Measurements from ENCODE around the gene CDC42.
A peak's percentile ranks its signal among the peaks of the same experiment; 100 is the strongest.
"Not testable (repeated sequence)": the region's sequence is repeated elsewhere in the genome, so short reads cannot be mapped to it uniquely, and the experiment has no call there.

CDC42 gene

GRCh38 chr1:22064751-22065402 lies 12.4 kb downstream of the CDC42 start:
- FAIRE-seq (no peak), DNase-seq (ENCODE audit: insufficient read length, low spot score) (no peak)

- FAIRE-seq (no peak), DNase-seq (ENCODE audit: insufficient read length, low spot score) (no peak)
These were observed 19.0 kb downstream of the CDC42 start for GRCh38 chr1:22071511-22071910.

GRCh38 chr1:22074803-22075202 lies 22.3 kb downstream of the CDC42 start:
- no peak for DNase-seq (ENCODE audit: insufficient read length, low spot score)
- FAIRE-seq, result peak; percentile 82

DNA sequence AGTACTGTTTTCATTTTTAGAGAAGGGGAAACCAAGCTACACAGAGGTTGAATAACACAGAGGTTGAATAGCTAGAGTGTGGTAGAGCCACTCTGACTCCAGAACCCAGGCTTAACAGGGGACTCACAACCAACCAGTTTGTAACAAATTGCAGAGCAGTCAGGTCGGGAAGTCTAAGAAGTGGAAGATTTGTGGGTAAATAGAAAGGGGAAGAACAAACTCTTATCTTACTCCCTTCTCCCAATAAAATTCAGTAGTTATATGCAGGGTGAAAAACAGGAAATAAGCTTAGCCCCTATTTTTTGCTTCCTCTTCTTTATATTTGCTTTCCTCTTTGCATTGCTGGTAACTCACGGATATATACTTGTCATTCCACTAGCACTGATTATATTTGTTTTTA lies 23.2 kb downstream of the CDC42 start:
- FAIRE-seq (no peak), DNase-seq (ENCODE audit: insufficient read length, low spot score) (no peak)

DNA sequence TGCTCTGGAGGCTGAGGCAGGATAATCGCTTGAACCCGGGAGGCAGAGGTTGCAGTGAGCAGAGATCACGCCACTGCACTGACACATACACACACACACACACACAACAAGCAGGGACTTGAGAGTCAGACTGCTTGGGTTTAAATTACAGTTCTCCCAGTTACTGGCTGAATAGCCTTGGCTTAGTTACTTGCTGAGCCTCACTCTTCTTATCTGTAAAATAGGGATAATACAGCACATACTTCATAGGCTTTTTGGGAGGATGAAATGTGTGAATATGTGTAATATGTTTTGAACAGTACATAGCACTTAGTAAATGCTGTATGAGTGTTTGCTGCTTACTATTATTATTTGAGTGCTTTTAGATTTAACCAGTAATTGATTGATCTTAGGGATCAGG lies 23.8 kb downstream of the CDC42 start:
- FAIRE-seq (no peak), DNase-seq (ENCODE audit: insufficient read length, low spot score) (no peak)

GRCh38 chr1:22077728-22078127 lies 25.2 kb downstream of the CDC42 start:
- FAIRE-seq (peak; percentile 57), DNase-seq (ENCODE audit: insufficient read length, low spot score) (no peak)

DNA sequence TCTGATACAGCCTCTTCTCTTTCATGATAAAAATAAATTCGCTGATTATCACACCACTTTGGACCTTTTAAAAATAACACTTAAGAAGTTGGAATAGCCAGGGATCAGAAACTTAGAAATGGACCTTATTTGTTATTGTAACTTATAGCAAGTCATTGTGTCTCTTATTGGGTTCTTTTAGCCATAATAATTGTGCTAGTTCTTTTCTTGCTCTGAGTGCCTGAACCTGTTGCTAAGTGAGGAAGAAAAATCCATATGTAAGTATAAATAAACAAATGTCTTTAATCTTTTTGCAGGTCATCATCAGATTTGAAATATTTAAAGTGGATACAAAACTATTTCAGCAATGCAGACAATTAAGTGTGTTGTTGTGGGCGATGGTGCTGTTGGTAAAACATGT lies 25.6 kb downstream of the CDC42 start:
- FAIRE-seq (peak; percentile 31), DNase-seq (ENCODE audit: insufficient read length, low spot score) (no peak)

DNA sequence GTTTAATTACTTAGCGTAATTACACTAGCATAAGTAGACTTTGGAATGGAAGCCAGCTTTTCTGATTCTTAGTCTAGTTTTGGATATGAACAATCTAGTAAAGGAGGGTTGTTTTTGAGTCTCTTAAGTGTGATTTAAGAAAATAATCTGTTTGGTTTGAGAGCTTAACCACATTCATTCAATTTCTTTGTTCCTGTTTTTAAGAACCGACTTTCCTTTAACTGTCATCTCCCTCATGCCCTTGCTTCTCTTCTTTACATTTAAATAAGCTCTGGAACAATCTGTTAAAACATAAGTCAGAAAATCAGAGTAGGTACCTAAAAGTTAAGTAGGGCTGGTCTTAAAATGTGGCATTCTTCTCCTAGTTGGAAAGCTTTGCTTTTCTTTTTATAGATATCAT lies 27.7 kb downstream of the CDC42 start:
- FAIRE-seq (peak; percentile 62), DNase-seq (ENCODE audit: insufficient read length, low spot score) (no peak)

DNA sequence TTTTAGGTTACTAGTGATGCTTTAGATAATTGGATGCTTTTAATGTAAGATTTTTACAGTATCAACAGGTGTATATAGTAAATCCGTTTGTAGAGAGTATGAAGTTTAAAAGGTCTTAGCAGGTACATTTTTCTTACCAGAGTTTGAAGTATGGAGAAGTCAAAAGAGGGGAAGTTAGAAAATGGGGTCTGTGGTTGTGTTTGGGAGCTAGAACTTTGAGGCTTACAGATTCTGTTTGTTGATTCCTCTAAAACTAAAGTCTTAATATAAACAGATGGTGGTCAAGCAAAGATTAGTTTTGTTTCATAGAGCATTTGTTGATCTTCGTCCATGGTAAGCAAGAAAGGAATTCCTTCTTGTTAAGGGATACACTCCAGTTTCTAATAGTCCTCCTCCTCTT lies 35.8 kb downstream of the CDC42 start:
- no peak for DNase-seq (ENCODE audit: insufficient read length, low spot score)
- no peak for FAIRE-seq

DNA sequence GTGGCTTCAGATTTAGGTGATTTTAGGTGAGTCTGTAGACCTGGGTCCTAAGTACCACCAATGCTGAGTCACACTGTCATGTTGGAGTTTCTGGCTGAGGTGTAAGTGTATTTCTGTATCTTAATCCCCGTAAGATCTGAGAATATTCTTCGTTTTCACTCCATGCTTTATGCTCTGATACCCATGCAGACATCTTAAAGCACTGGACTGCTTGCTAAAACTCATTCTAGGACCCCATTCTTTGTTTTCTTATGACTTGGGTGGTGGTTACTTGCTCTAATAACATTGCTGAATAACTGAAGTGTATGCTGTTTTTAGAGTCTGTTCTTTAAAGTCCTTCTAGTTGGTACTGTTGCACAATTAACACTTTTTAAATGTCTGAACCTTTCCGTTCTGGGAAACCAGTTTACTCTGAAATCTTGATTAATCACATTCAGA lies 36.6 kb downstream of the CDC42 start:
- FAIRE-seq (peak; percentile 58), DNase-seq (ENCODE audit: insufficient read length, low spot score) (no peak)

GRCh38 chr1:22089787-22090186 lies 37.3 kb downstream of the CDC42 start:
- FAIRE-seq (peak; percentile 49), DNase-seq (ENCODE audit: insufficient read length, low spot score) (no peak)

- no peak for FAIRE-seq
- DNase-seq (ENCODE audit: insufficient read length, low spot score), result no peak
These were observed 38.4 kb downstream of the CDC42 start for GRCh38 chr1:22090867-22091266.

DNA sequence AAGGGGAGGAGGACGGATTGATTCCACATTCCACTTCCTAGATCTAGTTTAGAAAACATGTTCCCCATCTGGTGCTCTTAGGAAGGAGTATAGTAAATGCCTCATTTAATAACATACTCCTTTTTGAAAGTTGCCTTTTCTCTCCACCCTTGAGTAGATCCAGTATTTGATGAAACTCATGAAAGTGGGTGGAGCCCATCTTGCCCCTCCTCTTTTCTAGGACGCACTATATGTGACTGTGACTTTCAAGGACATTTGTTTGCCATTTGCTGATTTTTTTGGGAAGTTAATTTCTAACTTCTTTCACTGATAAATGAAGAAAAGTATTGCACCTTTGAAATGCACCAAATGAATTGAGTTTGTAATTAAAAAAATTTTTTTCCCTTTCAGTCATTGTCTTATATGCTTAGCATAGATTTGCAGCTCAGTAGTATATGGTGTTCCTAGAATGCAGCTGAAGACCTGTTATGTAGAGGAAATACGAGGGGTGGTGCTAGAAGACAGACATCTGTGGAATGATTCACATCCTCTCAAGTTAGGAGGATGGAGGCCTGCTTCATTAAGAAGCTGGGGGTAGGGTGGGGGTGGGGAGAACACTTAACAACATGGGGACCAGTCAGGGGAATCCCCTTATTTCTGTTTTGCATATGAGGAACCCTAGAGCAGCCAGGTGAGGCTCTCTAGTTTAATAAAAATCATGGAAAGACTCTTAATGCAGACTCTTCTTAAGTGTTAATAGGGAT lies 39.7 kb downstream of the CDC42 start:
- DNase-seq (ENCODE audit: insufficient read length, low spot score), result not testable (repeated sequence)
- FAIRE-seq, result peak; percentile 68

DNA sequence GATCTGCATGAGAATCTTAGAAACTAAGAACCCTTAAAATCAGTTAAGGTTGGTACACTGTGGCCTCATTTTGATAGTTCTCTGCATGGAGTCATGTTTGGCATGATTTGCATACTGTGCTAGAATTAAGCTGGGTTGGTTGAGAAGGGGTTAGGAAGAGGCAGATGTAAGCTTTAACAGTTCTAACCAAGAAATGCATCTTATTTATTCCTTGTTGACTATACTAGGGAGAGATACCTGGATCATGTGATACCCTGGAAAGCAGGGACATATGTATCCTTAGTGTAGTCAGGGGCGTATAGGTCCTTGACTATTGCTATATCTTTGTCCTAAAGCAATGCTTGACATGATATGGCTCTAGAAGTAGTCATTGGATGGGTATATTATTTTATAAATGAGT lies 41.0 kb downstream of the CDC42 start:
- DNase-seq (ENCODE audit: insufficient read length, low spot score) (no peak), FAIRE-seq (no peak)

DNA sequence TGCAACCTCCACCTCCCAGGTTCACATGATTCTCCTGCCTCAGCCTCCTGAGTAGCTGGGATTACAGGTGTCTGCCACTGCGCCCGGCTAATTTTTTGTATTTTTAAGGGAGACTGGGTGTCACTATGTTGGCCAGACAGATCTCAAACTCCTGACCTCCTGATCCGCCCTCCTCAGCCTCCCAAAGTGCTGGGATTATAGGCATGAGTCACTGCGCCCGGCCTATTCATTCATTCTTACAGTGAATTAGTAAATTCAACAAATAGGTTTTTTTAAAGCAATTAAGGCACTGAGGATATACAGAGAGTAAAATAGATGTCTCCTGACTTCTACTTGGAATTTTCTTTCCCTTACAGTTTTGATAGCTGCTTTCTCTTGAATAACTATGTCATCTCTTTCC lies 43.5 kb downstream of the CDC42 start:
- DNase-seq (ENCODE audit: insufficient read length, low spot score), result no peak
- FAIRE-seq, result no peak

DNA sequence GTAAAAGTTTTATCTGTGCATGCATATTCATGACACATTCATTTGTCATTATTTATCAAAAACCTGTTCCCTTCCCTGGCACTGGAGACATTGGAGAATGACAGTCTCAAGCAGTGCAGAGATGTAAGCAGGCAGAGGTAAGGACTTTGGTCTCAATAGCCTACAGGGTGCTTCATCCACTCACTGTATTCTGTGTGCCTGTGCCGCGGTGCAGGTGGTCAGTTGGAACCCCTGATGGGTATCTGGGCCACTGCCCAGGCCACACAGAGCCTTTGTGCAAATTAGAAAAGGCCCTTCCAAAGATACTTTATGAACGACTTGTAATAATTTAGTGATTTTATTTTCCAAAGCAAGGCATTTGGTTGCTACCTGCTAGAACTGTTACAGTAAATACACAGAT lies 44.0 kb downstream of the CDC42 start:
- no peak for FAIRE-seq

DNA sequence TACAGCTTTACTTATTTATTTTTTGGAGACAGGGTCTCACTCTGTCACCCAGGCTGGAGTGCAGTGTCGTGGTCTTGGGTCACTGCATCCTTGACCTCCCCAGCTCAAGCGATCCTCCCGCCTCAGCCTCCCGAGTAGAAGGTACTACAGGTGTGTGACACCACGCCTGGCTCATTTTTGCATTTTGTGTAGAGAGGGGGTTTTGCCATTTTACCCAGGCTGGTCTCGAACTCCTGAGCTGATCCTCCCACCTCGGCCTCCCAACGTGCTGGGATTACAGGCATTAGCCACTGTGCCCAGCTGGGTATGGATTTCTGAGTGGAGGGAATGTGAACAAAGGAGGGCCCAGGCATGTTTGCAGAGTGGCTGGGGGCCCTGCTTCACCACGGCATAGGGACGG lies 46.2 kb downstream of the CDC42 start:
- DNase-seq (ENCODE audit: insufficient read length, low spot score), result no peak
- FAIRE-seq, result no peak

More for the DNA sequence above, 44.0 kb downstream of the CDC42 start:
- DNase-seq (ENCODE audit: insufficient read length, low spot score), result no peak

GRCh38 chr1:22100168-22100567 lies 47.7 kb downstream of the CDC42 start:
- FAIRE-seq, result no peak
- no peak for DNase-seq (ENCODE audit: insufficient read length, low spot score)

- FAIRE-seq (peak; percentile 79), DNase-seq (ENCODE audit: insufficient read length, low spot score) (no peak)
These were observed 48.7 kb downstream of the CDC42 start for GRCh38 chr1:22101199-22101598.

DNA sequence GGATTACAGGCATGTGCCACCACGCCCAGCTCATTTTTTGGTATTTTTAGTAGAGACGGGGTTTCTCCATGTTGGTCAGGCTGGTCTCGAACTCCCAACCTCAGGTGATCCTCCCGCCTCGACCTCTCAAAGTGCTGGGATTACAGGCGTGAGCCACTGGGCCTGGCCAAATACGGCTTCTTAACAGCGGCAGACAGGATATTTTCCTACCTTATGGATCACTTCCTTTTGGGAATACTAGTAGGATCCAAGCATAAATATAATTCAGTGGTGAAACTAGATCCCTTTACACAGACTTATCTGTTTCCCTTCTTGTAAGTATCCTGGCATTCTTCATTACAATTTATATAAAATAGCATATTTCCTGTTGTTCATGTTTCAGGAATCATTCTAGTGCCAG lies 49.5 kb downstream of the CDC42 start:
- no peak for DNase-seq (ENCODE audit: insufficient read length, low spot score)
- no peak for FAIRE-seq

DNA sequence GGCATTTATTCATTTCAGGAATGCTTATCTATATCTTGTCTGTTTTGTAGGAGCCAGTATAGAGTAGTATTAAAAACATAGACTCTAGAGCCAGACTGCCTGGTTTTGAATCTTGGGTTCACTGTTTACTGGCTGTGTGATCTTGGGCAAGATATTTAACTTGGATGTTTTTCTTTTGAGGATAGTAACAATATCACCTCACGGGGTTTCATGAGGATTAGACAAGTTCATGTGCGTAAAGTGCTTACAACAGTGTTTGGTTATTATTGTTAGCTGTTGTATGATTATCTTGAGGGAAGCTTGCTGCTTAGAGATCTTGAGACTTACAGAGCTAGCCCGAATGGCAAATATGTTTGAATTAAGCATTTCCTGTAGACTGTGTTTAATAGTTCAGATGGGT lies 50.2 kb downstream of the CDC42 start:
- DNase-seq (ENCODE audit: insufficient read length, low spot score), result no peak
- FAIRE-seq, result peak; percentile 14

GRCh38 chr1:22104094-22104493 lies 51.6 kb downstream of the CDC42 start:
- DNase-seq (ENCODE audit: insufficient read length, low spot score) (no peak), FAIRE-seq (no peak)

All from GM19239 (cell line).